GM19468 (cell line): ENCODE results near the gene DYNC2I2.
A peak's percentile ranks its signal among the peaks of the same experiment; 100 is the strongest.
"Not testable (repeated sequence)": the region's sequence is repeated elsewhere in the genome, so short reads cannot be mapped to it uniquely, and the experiment has no call there.

Experiments
- ATAC-seq: cut with Tn5 transposase; IDR thresholded peaks from one replicate; pipeline ENCODE4 v1.9.1; 2021; ENCODE audit warnings: mild to moderate bottlenecking, moderate library complexity, moderate number of reproducible peaks; ENCODE audit not compliant: unreplicated experiment; ENCODE audit errors: extremely low read depth

Gene DYNC2I2

DNA sequence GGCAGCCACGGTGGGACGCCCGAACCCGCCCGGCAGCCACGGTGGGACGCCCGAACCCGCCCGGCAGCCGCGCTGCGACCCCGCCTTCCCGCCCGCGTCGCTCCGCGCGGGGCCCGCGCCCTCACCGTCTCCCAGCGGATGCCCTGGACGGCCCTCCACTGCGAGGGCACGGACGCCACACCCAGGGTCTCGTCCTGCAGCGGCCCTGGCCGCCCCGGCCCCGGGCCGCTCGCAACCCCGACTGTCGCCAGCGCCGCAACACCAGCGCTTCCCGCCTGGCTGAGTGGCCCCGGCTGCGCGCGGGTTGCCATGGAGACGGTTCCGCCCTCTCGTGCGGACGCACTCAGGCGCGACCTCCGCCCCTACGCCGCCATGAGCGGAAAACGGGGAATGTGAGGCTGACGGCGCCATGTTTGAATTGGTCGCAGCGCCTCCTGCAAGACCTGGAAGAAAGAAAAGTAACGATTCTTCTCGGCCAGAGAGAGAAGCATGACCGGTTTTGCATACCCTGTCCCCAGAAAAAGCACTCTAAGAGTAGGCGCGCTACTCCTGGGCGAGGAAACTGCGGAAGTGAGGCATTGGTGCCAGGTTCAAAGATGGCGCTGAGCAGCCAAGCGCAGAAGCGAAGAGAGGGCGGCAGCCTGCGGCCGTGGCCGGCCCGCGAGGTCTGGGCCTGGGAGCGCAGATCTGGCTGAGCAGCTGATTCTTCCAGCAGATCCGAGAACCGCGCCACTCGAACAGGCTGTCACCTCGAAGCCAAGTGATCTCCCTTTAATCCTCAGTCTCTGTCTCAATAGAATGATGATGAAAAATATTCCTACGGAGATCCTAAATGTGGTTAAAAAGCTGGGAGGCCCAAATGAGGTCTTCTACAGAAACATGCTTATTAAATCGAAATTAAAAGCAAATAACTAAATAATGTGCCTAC is at the start of gene DYNC2I2:
Gene DYNC2I2, minus strand, starts transcription at position 432 of the 928 bp plus-strand sequence. Its CDS starts 121 bp downstream, at position 311.
- ATAC-seq, result peak; percentile 37

DNA sequence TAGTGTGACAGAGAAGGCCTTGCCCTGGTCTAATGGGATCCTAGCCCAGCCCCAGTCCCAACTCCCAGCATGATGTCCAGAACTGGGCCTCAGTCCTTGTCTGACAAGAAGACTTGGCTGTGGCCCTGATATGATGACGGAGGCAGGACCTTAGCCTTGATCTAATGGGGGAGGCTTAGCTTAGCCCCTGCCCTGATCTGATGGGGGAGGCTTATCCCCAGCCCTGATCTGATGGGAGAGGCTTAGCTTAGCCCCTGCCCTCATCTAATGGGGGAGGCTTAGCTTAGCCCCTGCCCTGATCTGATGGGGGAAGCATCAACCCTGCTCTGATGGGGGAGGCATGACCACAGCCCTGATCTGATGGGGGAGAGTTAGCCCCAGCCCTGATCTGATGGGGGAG is 49.4 kb upstream of the DYNC2I2 start:
- ATAC-seq, result no peak

DNA sequence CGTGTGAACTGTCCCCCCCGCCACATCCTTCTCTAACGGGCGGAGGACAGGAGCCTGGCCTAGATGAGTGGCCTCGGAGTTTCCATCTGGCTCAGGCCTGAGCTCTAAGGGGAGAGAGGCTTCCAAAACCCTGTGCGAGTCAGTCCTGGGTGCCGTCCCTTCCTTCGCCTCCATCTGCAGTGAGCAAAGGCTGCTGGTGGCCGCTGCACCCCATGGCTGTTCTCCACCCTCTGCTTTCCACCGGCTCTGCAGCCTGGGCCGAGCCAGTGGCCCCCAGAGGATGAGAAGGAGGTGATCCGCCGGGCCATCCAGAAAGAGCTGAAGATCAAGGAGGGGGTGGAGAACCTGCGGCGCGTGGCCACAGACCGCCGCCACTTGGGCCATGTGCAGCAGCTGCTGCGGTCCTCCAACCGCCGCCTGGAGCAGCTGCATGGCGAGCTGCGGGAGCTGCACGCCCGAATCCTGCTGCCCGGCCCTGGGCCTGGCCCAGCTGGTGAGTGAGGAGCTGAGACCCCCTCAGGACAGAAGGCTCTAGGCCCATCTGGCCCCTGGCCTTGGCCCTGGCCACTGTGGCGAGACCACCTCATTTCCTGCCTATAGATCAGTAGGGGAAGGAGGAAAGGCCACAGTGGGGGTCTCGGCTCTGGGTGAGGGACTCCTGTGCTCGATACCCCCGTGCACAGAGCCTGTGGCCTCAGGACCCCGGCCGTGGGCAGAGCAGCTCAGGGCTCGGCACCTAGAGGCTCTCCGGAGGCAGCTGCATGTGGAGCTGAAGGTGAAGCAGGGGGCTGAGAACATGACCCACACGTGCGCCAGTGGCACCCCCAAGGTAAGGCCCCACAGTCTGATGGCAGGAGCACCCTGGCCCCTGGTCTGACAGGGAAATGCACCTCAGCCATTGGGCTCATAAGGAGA is 48.7 kb upstream of the DYNC2I2 start:
- ATAC-seq, result no peak

DNA sequence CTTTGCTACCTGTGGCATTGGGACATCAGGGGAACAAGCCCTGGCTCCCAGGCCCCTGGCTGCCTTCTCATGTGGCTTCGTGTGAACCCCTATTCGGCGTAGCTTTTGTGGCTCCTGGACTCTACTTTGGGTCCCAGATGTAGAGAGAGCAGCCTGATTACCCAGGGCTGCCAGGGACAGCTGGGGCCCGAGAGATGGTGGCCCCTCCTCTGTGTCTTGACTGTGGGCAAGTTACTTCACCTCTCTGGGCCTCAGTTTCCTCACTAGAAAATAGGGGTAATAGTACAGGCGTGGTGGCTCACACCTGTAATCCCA is 47.7 kb upstream of the DYNC2I2 start:
- no peak for ATAC-seq

DNA sequence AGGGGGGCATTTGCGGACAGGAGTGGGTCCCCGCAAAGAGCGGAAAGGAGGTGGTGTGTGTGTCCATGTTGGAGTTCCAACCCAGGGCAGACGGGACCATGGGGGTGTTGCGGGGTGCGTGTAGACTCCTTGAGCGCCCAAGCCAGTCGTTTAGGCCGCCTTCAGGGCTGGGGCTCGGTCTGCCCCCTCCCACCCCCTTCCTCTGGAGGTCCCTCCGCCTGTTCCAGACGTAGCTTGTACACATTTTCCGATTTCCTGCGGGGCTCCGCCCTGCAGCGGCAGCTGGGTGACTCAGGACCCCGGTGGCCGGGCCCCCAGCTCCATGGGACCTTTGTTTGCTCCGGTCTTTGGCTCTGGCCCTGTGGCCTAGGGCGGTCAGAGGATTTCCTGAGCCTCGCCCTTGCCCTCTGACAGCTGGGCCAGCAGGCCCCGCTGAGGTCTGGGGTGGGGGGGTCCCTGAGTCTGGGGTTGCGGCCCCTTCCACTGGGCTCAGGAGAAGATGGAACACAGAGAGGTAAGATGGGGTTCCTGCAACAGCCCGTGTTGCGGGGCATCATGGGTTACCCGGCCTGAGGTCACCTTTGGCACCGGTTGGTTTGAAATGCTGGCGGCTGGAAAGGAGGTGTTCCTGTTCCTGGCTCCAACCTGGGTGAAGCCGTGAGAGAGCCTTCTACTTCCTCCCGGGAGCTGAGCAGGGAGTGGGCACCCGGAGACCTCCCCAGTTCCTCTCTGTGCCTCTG is 47.1 kb upstream of the DYNC2I2 start:
- no peak for ATAC-seq

DNA sequence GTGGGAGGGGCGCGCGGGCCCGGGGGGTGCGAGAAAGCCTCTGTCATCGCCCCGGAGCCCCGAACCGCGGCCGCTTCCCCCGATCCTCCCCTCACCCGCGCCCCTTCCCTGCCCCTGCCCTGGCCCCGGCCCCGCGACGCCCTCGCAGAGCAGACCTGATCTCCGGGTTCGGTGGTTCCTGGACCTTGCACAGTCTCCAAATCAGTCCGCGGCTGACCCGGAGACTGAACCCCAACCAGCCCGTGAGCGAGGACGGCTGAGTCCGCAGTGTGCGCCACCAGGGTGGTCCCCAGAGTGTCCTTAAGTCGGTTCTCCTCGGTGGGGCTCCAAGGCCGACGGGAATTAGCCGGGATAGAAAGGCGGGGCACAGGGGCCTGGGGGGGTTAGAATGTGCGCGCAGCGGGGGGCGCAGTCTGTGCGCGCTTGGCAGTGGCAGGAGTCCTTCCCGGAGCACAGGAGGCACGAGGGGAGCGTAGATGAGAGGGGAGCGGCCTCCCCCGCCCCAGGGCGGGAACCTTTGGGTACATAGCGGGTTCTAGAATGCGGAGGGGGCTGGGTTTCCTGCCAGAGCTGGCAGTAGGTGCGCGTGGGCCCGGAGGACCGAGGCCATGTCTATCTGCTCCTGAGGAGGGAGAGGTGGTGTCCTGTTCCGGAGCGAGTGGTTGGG is 46.4 kb upstream of the DYNC2I2 start:
- ATAC-seq, result no peak

DNA sequence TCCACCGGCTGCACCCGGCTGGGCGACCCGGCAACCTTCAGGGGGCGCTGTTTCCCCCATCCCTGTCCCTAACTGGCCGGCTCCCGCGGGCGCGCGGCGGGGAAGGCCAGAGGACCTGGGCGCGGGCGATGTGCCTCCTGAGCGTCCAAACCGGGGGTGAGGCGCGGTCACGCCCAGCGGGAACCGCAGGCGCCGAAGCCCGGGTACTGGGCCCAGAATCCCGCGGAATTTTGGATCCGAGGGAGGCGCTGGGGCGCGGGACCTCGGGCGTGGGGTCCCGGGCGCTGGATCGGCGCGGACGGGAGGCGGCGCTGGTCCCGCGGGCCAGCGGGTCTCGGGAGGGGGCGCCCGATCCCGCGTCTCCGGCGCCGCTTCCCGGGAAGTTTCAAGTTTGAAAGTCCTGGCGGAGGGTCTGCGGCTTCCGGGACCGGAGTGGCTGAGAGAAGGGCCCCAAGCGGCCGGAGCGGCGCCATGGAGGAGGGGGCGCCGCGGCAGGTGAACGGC is 45.9 kb upstream of the DYNC2I2 start, which contains the start of gene PKN3:
Gene PKN3, plus strand, starts transcription at position 59 of the 504 bp plus-strand sequence. Its CDS starts 413 bp downstream, at position 472.
- peak; percentile 42 for ATAC-seq

DNA sequence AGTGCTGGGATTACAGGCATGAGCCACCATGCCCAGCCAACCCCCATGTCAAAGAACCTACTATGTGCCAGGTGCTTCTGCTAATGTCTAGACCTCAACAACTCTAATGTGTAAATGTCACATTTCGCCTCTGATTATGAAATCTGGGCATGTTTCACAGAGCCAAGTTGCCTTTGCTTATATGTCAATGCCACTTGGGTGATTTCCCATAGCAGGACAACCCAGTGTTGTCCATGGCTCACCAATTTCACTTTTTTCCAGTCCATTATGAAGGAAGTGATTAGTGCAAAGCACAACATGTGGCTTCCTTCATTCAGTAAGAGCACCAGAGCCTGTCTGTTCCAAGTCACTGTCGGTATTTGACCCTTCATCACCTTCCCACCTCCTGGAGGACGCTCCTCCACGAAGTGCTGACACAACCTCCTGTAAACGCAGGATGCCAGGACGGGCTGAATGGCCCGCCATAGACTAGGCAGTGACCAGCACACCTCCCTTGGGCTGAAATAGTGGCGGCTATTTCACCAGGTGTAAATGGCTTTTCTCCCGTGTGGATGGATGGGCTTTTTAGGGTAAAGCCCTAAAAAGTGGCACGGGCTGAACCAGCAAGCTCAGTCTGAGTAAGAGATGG is 44.7 kb upstream of the DYNC2I2 start:
- no peak for ATAC-seq

DNA sequence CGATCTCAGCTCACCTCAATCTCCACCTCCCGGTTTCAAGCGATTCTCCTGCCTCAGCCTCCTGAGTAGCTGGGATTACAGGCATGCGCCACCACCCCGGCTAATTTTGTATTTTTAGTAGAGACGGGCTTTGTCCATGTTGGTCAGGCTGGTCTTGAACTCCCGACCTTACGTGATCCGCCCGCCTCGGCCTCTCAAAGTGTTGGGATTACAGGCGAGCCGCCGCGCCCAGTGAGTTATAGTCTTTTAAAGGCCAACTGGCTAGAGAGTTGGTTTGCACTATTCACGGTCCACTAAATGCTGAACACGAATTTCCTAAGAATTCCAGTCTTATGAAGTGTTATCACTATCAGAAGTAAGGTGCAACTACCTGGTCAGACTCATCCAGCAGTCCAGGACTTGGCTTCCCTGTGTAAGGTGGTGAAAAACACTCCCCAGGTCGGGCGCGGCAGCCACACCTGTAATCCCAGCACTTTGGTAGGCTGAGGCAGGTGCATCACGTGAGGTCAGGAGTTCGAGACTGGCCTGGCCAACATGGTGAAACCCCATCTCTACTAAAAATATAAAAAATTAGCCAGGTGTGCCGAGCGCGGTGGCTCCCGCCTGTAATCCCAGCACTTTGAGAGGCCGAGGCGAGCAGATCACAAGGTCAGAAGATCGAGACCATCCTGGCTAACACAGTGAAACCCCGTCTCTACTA is 42.6 kb upstream of the DYNC2I2 start:
- not testable (repeated sequence) for ATAC-seq

DNA sequence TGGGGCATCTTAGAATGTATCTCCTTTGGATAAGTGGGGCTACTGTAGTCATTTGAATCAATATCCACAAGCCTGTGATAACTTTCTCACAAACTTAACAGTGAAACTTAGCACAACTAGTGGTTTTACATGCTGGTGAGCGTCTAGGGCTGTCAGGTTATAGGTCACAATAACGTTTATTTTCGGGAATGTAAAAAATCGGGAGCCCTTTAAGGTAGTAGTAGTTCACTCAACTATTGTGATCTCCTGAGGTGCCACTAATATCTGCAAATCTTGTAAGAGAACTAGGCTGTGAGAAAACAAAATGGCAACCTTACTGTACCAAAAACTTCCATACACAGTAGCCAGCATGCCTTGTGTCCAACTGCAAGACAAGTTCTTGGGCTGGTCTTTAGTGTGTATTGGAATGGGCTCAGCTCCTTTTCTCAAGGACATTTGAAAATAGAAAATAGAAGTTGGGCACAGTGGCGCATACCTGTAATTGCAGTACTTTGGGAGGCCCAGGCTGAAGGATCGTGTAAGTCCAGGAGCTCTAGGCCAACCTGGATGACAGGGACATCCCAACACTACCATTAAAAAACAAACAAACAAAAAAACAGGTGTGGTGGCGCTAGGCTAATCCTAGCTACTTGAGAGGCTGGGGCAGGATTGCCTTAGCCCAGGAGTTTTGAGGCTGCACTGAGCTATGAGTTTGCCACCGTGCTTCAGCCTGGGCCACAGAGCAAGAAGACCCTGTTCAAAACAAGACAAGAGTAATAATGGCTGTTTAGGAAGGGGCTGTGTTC is 40.5 kb upstream of the DYNC2I2 start:
- ATAC-seq, result no peak

DNA sequence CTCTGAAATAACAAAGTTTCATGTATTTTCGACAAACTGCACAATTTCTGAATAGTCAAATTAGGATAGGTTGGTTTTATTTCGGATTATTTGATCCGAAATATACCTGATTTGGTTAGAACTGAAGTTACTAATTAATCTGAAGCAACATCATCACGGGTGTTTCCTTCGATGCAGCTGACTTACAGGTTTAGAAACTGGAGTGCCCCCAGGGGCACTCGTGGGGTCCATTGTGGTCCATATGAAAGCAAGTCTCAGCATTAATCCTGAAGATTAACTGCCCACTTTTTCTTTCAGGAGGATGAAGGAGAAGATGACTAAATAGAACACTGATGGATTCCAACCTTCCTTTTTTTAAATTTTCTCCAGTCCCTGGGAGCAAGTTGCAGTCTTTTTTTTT is 37.7 kb upstream of the DYNC2I2 start:
- no peak for ATAC-seq

DNA sequence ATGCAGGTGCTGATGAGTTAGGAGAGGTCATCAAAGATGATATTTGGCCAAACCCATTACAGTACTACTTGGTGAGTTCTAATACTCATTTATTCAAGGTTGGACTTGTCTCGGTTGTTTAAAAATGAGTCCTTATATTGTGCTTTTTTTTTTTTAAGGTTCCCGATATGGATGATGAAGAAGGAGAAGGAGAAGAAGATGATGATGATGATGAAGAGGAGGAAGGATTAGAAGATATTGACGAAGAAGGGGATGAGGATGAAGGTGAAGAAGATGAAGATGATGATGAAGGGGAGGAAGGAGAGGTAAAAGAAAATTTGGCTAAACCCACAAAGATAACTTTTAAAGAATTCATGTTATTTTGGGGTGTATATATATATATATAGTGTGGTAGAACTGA is 37.1 kb upstream of the DYNC2I2 start:
- not testable (repeated sequence) for ATAC-seq

DNA sequence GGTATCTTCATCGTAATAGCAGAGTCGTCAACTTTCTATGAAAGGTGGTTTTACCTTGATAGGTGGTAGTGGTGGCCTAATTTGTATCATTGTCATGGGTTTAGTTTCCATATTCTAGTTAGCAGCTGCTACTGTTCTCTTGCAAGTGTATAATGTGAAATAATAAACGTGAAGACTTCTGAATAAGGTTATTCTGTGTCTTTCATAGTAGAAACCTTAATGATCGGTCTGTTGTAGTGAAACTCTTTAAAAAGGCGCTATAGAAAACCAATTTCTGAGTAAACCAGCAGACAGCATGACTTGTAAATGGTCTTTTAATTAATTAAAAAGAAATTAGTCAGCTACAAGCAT is 34.0 kb upstream of the DYNC2I2 start:
- no peak for ATAC-seq

DNA sequence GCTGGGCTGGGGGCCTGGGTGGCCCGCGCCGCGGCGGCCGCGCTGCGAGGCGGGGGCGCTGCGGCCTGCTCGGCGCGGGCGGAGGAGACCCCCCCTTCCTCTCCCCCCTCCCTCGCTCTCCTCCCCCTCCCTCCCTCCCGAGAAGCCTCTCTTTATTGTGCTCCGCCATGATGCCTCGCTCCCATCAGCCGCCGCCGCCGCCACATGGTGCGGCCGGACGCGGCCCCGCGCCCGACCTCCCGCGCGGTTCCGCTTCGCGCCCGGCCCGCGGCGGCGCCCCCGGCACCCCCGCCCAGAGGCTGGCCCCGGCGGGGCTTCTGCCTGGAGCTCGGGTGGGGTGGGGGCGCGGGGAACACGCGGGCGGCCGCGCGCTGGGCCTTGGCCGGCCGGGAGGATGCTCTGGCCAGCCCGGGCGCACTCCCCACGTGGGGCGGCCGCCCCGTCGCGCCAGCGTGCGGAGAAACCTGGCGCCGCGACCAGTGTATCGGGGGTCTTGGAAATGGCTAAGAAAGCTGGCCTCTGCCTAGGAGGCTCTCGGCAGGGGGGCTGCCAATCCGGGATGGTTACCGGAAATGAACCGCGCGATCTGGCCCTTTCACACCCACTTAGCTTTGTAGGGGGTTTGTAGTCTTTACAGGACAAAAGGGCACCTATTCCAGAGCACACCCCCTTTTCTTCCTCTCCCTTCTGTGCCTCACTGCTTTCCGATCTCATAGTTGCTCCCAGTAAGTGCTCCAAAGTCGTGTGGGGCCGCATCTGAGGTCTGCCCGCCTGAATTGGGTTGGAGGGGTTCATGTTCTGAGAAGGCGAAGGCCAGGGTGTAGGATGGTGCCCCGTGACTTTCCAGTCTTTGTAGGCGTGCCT is 33.4 kb upstream of the DYNC2I2 start:
- ATAC-seq, result no peak

DNA sequence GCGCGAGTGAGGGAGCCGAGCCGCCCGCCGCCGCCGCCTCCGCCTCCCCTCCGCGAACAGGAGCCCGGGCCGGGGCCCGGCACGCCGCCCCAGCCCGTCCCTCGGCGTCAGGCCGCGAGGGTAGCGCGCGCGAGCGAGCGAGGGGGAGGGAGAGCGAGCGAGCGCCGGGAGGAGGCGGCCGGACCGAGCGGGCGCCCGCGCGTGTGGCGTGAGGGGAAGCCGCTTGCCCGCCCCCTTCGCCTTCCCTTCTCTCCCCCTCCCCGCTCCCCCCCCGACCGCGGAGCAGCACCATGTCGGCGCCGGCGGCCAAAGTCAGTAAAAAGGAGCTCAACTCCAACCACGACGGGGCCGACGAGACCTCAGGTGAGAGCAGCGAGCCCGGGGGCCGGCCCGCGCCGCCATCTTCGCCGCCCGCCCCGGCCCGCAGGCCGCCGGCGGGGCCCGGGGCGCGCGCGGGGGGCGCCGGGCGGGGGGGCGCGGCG is 32.7 kb upstream of the DYNC2I2 start:
- no peak for ATAC-seq

DNA sequence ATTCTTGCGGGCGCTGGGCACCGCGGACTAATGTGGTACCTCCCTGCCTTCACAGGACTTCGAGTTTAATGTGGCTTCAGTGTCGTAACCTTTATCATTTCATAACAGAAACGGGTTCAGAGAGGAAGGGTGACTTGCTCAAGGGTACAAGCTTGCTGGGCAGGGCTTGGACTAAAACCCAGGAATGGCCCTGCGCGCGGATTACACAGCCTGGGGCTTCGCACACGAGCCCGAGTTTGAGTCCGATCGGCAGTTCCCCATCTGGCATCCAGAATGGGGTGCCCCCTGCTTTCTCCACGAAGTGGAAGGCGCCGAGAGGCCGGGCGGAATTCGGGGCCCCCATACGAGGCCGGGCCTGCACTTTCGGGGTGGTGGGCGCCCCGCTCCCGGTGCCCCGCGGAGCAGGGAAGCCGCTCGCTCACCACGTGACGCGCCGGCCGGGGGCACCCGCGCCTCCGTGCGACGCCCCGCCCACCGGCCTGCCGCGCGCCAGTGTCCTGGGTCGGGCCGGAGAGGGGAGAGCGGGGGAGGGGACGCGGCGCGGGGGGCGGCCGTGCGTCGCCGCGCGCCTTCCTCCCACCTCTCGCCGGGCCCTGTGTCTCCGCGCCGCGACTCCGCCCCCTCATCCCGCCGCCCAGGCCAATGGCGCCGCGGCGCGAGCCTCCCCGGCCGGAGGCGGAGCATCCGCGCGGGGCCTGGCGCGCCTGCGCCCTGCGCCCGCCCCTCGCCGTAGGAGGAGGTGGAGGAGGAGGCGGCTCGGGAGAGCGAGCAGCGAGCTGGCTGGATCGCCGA is 32.0 kb upstream of the DYNC2I2 start, which contains the start of gene SET:
Gene SET, plus strand, starts transcription at position 722 of the 792 bp plus-strand sequence. CDS start 361 bp downstream, outside the sequence.
- peak; percentile 76 for ATAC-seq
